Suprapubic skin (tissue), 4 donors: ENCODE data around the gene OAF. TPM values are rescaled to one million over a fixed set of nuclear protein-coding genes. Genes with fewer than 3 reads are reported as not detected.

Source experiments
- DNase-seq, 2 donors: peaks; one replicate each; pipeline ENCODE4 v3.0.0-alpha.2; 2019; ENCODE audit warnings: low spot score in 2 of 2
- H3K27ac ChIP-seq: fragments of 200-600 bp; sonication (generic); one replicate; pipeline ENCODE4 v1.5.1; 2019
- H3K27me3 ChIP-seq: fragments of 200-600 bp; sonication (generic); one replicate; pipeline ENCODE4 v1.5.1; 2019
- H3K36me3 ChIP-seq: fragments of 200-600 bp; sonication (generic); one replicate; pipeline ENCODE4 v1.5.1; 2019
- H3K4me1 ChIP-seq: fragments of 200-600 bp; sonication (generic); one replicate; pipeline ENCODE4 v1.5.1; 2019
- H3K4me3 ChIP-seq: fragments of 200-600 bp; sonication (generic); one replicate; pipeline ENCODE4 v1.5.1; 2019; ENCODE audit warnings: mild to moderate bottlenecking
- H3K9me3 ChIP-seq: fragments of 200-600 bp; sonication (generic); one replicate; pipeline ENCODE4 v1.5.1; 2019
- EP300 ChIP-seq: sonication (generic); formaldehyde crosslinking; IDR thresholded peaks from one replicate; pipeline ENCODE4 v1.6.1; 2017; ENCODE audit warnings: antibody characterized with exemption
- POLR2A ChIP-seq, 2 donors: fragments of 450-650 bp; IDR thresholded peaks; one replicate each; pipeline ENCODE4 v1.6.1; 2017; ENCODE audit warnings: antibody characterized with exemption in 2 of 2, mild to moderate bottlenecking in 2 of 2, moderate library complexity in 2 of 2
- POLR2AphosphoS5 ChIP-seq, 3 donors: sonication (generic); formaldehyde crosslinking; IDR thresholded peaks; one replicate each; pipeline ENCODE4 v1.6.1; 2017; ENCODE audit warnings: antibody characterized with exemption in 3 of 3
- WGBS: methylation state at CpG from one replicate; pipeline ENCODE4 v1.1.5; 2018; 5-methylcytosine and 5-hydroxymethylcytosine counted together
- total RNA-seq, 4 donors: library from RNA; depleted of rRNA; stranded (reverse); fragments of >200 nt; gene quantifications; one replicate each; pipeline ENCODE4 v1.1.0, GENCODE V29; 2016
- TF ChIP-seq, protein P1 (sequence below), 2 donors: fragments of 200-600 bp in 1 of 2; fragments of 450-650 bp in 1 of 2; sonication (generic) in 1 of 2; IDR thresholded peaks; one replicate each; pipeline ENCODE4 v1.5.1; 2016 to 2019; ENCODE audit warnings: antibody characterized with exemption in 2 of 2, mild to moderate bottlenecking in 1 of 2, moderate library complexity in 1 of 2

OAF gene
- total RNA-seq, 4 donors from 2014 or later: 5.0 to 13.0 (median 10.8) TPM

- peak overlapping the region; percentile 83 for H3K27ac ChIP-seq
- H3K36me3 ChIP-seq: no peaks in the 10 kb centered on the region
- no peaks in the 10 kb centered on the region for H3K9me3 ChIP-seq
- H3K4me3 ChIP-seq: no peak overlapping the region
- TF ChIP-seq POLR2A (IDR thresholded peaks at IDR 0.05) (no peak), EP300 (no peak)
- peaks cover 31% of the 10 kb centered on the region for H3K27me3 ChIP-seq
- WGBS: 68% methylated on average over 7 of the region's 7 CpGs
- no peak for DNase-seq
- peaks cover 25% of the 10 kb centered on the region for H3K4me1 ChIP-seq
Measured at GRCh38 chr11:120259988-120260565, 49.2 kb downstream of the OAF start.

DNA sequence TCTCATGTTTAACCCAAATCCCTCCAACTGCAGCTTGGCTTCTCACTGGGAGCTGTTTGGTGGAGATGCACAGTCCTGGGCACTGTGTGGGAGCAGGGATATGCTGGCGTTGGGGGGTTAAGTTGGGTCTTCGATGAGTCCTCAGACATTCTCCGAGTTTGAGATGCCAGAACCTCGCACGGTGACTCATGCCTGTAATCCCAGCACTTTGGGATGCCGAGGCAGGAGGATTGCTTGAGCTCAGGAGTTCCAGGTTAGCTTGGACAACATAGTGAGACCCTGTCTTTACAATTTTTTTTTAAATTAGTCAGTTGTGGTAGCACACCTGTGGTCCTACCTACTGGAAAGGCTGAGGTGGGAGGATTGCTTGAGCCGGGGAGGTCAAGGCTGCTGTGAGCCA lies 49.8 kb downstream of the OAF start:
- DNase-seq: no peak
- no peak for TF ChIP-seq EP300
- TF ChIP-seq, protein P1, sequence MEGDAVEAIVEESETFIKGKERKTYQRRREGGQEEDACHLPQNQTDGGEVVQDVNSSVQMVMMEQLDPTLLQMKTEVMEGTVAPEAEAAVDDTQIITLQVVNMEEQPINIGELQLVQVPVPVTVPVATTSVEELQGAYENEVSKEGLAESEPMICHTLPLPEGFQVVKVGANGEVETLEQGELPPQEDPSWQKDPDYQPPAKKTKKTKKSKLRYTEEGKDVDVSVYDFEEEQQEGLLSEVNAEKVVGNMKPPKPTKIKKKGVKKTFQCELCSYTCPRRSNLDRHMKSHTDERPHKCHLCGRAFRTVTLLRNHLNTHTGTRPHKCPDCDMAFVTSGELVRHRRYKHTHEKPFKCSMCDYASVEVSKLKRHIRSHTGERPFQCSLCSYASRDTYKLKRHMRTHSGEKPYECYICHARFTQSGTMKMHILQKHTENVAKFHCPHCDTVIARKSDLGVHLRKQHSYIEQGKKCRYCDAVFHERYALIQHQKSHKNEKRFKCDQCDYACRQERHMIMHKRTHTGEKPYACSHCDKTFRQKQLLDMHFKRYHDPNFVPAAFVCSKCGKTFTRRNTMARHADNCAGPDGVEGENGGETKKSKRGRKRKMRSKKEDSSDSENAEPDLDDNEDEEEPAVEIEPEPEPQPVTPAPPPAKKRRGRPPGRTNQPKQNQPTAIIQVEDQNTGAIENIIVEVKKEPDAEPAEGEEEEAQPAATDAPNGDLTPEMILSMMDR (IDR thresholded peaks at IDR 0.05): no peak
- TF ChIP-seq POLR2AphosphoS5 (IDR thresholded peaks at IDR 0.05): no peak
- TF ChIP-seq POLR2A (IDR thresholded peaks at IDR 0.05): no peak
- 59% methylated on average over 7 of the region's 7 CpGs for WGBS

GRCh38 chr11:120261321-120261720 lies 50.5 kb downstream of the OAF start:
- H3K4me3 ChIP-seq: no peak overlapping the region
- DNase-seq: no peak
- H3K27ac ChIP-seq: no peak overlapping the region
- H3K36me3 ChIP-seq: no peaks in the 10 kb centered on the region
- no peaks in the 10 kb centered on the region for H3K9me3 ChIP-seq
- no peak for TF ChIP-seq POLR2A (IDR thresholded peaks at IDR 0.05)
- no peak for TF ChIP-seq POLR2AphosphoS5 (IDR thresholded peaks at IDR 0.05)
- TF ChIP-seq EP300: no peak
- TF ChIP-seq, protein P1 (IDR thresholded peaks at IDR 0.05): no peak
- H3K4me1 ChIP-seq: peaks cover 23% of the 10 kb centered on the region
- H3K27me3 ChIP-seq: peaks cover 20% of the 10 kb centered on the region

More for the DNA sequence above, 49.8 kb downstream of the OAF start:
- H3K9me3 ChIP-seq: no peaks in the 10 kb centered on the region
- H3K36me3 ChIP-seq: no peaks in the 10 kb centered on the region
- H3K4me3 ChIP-seq: no peak overlapping the region
- H3K27me3 ChIP-seq: peaks cover 25% of the 10 kb centered on the region
- H3K4me1 ChIP-seq: peaks cover 23% of the 10 kb centered on the region
- H3K27ac ChIP-seq: peak overlapping the region; percentile 83

DNA sequence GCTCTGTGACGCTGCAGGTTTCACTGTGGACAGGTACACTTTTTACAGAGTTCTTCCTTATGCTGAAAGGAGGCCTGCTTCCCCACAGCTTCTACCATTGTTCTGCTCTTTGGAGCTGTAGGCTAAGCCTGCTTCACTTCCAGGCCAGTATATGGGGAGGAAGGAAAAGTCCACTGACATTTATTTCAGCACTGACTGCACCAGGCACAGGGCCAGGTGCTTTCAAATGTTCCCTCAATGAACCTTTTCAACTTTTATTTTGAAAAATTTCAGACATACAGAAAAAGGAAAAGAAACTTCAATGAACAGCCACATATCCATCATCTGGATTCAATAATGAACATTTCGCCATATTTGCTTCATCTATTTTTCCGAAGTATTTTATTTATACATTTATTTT lies 51.1 kb downstream of the OAF start:
- 64% methylated on average over 3 of the region's 3 CpGs for whole genome bisulfite sequencing
- Histone ChIP-seq H3K27ac (no peak overlapping the region), H3K4me3 (no peak overlapping the region), H3K27me3 (peaks cover 20% of the 10 kb centered on the region), H3K36me3 (no peaks in the 10 kb centered on the region), H3K4me1 (peaks cover 23% of the 10 kb centered on the region), H3K9me3 (no peaks in the 10 kb centered on the region)
- no peak for DNase-seq
- TF ChIP-seq POLR2AphosphoS5 (IDR thresholded peaks at IDR 0.05): no peak
- no peak for TF ChIP-seq POLR2A (IDR thresholded peaks at IDR 0.05)
- TF ChIP-seq, protein P1 (IDR thresholded peaks at IDR 0.05): no peak
- no peak for TF ChIP-seq EP300

DNA sequence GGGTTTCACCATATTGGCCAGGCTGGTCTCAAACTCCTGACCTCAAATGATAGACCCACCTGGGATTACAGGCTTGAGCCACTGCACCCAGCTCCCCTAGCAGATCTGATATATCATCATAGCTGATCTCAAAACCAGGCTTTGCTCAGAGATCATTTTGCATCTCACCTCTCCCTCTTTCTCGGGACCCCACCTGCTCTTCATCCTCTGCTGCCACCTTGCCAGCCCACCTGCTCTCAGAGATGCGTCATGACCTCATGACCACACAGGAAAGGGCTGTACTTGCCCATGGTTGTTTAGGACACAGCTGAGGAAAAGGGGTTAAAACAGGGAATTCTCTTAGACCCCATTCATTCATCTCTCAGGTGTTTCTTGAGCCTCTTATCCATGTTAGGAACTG lies 56.5 kb downstream of the OAF start:
- Histone ChIP-seq H3K9me3 (no peaks in the 10 kb centered on the region), H3K27ac (no peak overlapping the region), H3K4me1 (peaks cover 12% of the 10 kb centered on the region), H3K36me3 (no peaks in the 10 kb centered on the region), H3K27me3 (no peaks in the 10 kb centered on the region), H3K4me3 (no peak overlapping the region)
- no peak for TF ChIP-seq POLR2A (IDR thresholded peaks at IDR 0.05)
- no peak for TF ChIP-seq EP300
- TF ChIP-seq POLR2AphosphoS5 (IDR thresholded peaks at IDR 0.05): no peak
- TF ChIP-seq, protein P1 (IDR thresholded peaks at IDR 0.05): no peak
- 81% methylated on average over 2 of the region's 2 CpGs for WGBS
- DNase-seq: no peak

- Histone ChIP-seq H3K9me3 (no peaks in the 10 kb centered on the region), H3K27me3 (no peaks in the 10 kb centered on the region), H3K36me3 (no peaks in the 10 kb centered on the region), H3K4me3 (no peak overlapping the region), H3K27ac (no peak overlapping the region), H3K4me1 (peaks cover 17% of the 10 kb centered on the region)
- 79% methylated on average over 5 of the region's 5 CpGs for WGBS
- TF ChIP-seq, protein P1 (IDR thresholded peaks at IDR 0.05): no peak
- TF ChIP-seq POLR2A (IDR thresholded peaks at IDR 0.05) (no peak), POLR2AphosphoS5 (IDR thresholded peaks at IDR 0.05) (no peak), EP300 (no peak)
- no peak for DNase-seq
Measured at GRCh38 chr11:120268686-120269085, 57.9 kb downstream of the OAF start.
